Measurements from ENCODE around the gene TRMT1.
A peak's percentile ranks its signal among the peaks of the same experiment; 100 is the strongest.
"Not testable (repeated sequence)": the region's sequence is repeated elsewhere in the genome, so short reads cannot be mapped to it uniquely, and the experiment has no call there.

Gene TRMT1

DNA sequence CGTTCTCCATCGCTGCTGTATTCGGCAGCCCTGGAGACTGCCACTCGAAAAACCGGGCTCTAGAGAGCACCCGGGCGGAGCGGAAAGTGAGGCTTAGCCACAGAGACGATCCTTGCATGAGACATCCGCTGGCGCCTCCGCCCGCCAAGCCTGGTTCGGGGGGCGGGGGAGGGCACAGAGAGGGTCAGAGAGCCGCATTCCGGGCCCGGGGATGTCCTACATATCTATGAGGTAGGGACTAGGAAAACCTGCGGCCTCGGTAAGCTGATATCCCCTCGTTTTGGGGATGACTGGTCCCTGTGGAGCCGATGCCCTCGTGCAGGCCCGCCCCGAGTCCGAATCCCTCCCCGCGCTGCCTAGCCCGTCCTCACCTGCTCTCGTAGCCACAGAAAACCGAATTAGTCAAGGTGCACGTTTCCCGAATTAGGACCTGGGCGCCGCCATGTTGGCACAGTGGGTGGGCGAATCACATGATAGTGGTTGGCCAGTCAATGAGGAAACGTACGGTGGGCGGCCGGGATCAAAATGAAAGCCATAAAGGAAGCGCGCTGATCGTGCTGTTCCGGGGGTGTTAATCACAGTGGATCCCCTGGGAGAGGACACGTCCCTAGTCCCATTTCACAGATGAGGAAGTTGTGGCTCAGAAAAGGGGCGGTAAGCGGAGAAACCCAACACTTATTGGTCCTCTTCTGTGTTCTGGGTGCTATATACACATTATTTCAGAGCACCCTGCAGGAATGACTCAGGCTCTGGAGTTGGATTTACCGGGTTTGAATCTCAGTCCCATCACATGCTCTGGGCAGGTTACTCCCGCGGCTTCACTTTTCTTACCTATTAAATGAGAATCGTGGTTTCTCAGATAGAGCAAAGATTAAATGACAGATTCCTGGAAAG is at the start of gene TRMT1:
Gene TRMT1, minus strand, starts transcription at position 459 of the 894 bp plus-strand sequence. Its CDS starts 341 bp downstream, at position 118.
- DNase-seq (ENCODE audit: extremely low read depth, low read depth), result peak; percentile 73
- TF ChIP-seq, protein P1, sequence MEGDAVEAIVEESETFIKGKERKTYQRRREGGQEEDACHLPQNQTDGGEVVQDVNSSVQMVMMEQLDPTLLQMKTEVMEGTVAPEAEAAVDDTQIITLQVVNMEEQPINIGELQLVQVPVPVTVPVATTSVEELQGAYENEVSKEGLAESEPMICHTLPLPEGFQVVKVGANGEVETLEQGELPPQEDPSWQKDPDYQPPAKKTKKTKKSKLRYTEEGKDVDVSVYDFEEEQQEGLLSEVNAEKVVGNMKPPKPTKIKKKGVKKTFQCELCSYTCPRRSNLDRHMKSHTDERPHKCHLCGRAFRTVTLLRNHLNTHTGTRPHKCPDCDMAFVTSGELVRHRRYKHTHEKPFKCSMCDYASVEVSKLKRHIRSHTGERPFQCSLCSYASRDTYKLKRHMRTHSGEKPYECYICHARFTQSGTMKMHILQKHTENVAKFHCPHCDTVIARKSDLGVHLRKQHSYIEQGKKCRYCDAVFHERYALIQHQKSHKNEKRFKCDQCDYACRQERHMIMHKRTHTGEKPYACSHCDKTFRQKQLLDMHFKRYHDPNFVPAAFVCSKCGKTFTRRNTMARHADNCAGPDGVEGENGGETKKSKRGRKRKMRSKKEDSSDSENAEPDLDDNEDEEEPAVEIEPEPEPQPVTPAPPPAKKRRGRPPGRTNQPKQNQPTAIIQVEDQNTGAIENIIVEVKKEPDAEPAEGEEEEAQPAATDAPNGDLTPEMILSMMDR (IDR thresholded peaks at IDR 0.05; ENCODE audit: low read depth, low read length), result no peak

DNA sequence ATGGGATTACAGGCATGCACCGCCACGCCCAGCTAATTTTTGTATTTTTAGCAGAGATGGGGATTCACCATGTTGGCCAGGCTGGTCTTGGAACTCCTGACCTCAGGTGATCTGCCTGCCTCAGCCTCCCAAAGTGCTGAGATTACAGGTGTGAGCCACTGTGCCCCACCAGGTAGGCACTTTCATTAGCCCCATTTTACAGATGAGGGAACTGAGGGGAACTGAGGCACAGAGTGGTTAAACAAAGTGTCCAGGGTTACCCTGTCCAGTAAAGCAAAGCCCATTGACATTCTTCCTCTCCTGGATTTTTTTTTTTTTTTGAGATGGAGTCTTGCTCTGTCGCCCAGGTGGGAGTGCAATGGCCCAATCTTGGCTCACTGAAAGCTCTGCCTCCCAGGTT is 49.6 kb upstream of the TRMT1 start:
- not testable (repeated sequence) for DNase-seq (ENCODE audit: extremely low read depth, low read depth)

DNA sequence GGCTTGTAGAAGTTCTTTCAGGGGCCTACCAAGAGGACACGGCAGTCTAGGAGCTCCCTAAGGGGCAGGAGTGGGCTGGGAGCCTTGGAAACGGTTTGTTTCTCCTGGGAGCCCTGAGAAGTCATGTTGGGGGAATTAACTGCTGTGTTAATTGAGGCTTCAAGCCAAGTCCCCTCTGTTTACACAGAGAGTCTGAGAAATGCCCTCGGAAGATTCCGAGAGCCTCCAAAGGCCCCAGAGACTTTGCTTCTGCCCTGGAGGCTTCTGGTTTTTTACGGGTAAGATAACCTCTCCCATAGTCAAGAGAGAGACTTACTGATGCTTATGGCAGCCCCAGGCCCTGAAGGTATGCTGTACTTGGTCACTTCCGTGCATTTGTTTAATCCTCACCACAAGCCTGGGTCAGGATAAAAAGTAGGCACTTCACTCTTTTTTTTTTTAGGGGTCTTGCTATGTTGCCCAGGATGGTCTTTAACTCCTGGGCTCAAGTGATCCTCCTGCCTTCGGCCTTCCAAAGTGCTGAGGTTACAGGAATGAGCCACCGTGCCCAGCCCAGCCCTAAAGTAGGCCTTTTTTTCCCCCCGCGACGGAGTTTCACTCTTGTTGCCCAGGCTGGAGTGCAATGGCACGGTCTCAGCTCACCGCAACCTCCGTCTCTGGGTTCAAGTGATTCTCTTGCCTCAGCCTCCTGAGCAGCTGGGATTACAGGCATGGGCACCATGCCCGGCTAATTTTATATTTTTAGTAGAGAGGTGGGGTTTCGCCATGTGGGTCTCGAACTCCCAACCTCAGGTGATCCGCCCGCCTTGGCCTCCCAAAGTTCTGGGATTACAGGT is 48.8 kb upstream of the TRMT1 start:
- no peak for DNase-seq (ENCODE audit: extremely low read depth, low read depth)

DNA sequence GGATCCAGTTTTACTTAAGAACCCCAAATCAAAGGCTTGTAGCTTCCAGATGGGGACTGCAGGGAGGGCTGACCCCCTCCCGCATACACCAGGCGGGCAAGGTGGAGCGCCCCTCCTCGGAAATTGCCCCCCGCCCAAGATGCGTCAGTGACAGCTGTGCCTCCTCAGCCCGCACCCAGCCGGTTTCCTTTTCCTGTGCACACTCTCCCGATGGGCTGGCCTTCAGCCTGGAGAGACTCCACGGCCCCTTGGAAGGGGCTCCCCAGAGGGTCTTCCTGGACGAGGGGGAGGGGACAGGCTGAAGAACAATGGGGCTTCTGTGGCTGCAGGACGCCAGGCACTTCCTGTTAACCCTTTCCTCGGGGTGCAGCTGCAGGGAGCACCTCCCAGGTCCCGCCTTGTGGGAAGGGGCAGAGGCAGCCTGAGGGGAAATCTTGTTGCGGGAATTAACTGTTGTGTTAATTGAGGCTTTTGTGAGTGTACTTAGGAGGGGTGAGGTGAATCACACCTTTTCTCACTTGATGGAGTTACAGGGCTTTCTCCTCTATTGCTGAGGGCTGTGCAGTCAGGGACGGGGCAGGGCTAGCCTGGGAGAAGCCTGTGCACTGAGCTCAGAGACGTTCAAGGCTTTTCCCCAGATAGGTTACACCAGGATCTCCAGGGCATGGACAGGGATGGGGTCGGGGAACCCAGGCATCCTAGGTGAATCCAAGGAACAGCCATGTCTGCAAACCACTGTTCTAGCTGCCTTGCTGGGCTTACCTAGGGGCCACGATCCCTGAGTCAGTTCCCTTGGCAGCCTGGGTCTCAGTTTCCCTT is 48.0 kb upstream of the TRMT1 start:
- DNase-seq (ENCODE audit: extremely low read depth, low read depth), result no peak
- TF ChIP-seq, protein P1 (IDR thresholded peaks at IDR 0.05; ENCODE audit: low read depth, low read length), result no peak

More for the DNA sequence above, 48.8 kb upstream of the TRMT1 start:
- TF ChIP-seq, protein P1 (IDR thresholded peaks at IDR 0.05; ENCODE audit: low read depth, low read length), result no peak

DNA sequence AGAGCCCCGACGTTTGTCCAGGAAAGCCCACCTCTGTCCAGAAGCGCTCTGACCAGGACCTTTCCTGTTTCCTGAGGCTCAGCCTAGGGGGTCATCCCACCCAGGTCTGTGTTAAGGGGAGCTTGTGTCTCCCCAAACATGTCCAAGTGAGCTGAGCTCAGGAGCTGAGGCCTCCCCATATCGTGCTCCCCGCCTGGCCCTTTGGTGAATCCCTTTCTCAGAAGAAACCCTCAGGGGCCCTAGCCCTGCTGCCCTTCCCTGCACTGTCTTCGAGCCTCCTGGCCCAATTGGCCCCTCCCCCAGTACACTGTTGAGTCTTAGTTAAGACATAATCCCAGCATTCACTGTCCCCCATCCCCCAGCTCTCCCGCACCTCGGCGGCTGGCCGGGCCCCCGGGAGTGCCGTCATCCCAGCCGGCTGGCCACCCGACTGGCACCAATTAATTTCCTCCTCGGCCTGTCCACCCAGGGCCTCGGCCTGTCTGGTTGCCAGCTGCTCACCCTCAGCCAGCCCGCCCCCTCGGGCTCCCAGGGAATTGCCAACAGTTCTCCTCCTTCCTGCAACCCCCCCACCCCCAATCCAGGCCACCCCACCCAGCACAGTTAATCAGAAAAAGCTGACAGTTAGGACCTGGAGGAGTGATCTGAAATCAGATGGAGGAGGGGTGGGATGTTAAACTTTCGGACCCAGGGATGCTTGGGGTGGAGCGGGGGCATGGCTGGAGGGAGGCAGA is 47.2 kb upstream of the TRMT1 start:
- TF ChIP-seq, protein P1 (IDR thresholded peaks at IDR 0.05; ENCODE audit: low read depth, low read length), result no peak
- peak; percentile 76 for DNase-seq (ENCODE audit: extremely low read depth, low read depth)

DNA sequence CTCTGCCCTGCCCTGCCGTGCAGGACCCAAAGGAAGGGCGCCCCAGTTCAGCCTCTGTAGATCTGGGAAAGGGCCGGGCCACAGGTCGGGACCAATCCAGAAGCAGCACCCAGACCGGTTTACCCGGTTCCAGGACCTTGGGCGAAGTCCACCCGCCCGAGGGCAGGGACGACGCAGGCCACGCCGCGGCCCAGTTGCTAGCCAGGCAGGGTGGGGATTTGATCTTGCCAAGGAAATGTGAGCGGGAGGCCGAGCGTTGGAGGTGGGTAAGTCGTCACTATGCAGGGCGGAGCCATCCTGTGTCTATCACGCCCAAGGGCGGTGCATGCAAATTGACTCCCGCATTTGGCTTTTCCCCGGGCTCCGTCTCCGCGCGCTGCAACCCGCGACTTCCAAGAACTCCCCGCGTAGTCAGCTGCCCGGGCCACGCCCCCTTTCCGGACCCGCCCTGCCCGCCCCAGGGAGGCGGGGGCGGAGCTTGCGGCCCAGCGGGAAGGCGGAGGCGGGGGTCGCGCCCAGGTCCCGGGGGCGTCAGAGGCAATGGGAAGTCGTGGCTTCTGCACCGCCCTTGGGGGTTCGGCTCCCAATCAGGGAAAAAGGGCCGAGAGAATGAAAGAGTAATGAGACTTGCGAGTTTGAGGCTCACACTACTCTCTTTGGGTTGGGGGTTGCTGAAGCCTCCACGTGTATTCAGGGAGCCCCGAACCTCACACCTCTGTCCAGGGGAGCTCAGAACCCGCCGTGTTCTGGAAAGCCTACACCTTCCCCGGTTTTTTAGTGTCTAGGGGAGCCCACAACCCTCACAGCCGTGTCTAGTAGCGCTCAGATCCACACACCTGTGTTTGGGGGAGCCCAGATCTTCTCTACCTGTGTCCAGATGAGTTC is 46.4 kb upstream of the TRMT1 start:
- peak; percentile 98 for DNase-seq (ENCODE audit: extremely low read depth, low read depth)
- TF ChIP-seq, protein P1 (IDR thresholded peaks at IDR 0.05; ENCODE audit: low read depth, low read length), result no peak
